Stimulated activated effector memory CD8-positive, alpha-beta T cell treated with anti-CD3 and anti-CD28 coated beads, Interleukin-12 subunit alpha, Interleukin-12 subunit beta, amount 100 ng/mL, for 72 hours (primary cell): ENCODE results near the gene CNTLN.
"Not testable (repeated sequence)": the region's sequence is repeated elsewhere in the genome, so short reads cannot be mapped to it uniquely, and the experiment has no call there.

Experiments
- ATAC-seq: fragments of 150-1000 bp; cut with Tn5 transposase; 2 replicates; pipeline ENCODE4 v1.10.0; 2021
- DNase-seq, 2 donors: peaks; one replicate each; pipeline ENCODE4 v3.0.0; 2021 to 2022; ENCODE audit warnings: low spot score in 2 of 2
- H3K27ac Mint-ChIP-seq: one replicate; pipeline ENCODE4 v1.8.0; 2022; ENCODE audit warnings: mild to moderate bottlenecking, mixed read lengths
- H3K36me3 Mint-ChIP-seq: one replicate; pipeline ENCODE4 v1.8.0; 2022; ENCODE audit warnings: mild to moderate bottlenecking, mixed read lengths
- H3K4me1 Mint-ChIP-seq: one replicate; pipeline ENCODE4 v1.8.0; 2022; ENCODE audit warnings: mixed read lengths
- H3K4me3 Mint-ChIP-seq: one replicate; pipeline ENCODE4 v1.8.0; 2022; ENCODE audit warnings: mild to moderate bottlenecking, mixed read lengths
- H3K9me3 Mint-ChIP-seq: one replicate; pipeline ENCODE4 v1.8.0; 2022; ENCODE audit warnings: mixed read lengths

Gene CNTLN

DNA sequence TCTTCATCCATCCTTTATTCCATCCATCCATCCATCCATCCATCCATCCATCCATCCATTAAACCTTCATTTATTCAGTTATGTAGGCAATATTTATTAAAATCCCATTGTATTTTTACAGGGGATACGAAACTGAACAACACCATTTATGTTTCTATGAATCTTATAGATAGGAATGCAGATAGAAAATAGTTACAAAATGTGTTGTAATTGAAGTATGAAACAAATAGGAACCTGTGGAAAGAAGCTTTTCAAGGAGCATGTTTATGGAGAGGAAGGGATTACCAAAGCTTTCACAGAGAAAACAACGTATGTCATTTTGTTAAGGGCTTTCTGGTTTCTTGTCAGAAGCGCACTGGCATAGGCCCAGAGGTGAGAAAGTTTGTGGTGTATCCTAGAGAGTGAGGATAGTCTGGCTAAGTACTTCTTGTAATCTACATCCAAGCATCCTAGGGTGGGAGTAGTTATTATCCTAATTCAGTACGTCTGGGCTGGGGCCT, 184.0 kb downstream of the CNTLN start:
- no peak for DNase-seq
- no peaks in the 10 kb centered on the region for H3K36me3 Mint-ChIP-seq
- peaks cover 27% of the 10 kb centered on the region for H3K9me3 Mint-ChIP-seq
- no peak overlapping the region for H3K4me3 Mint-ChIP-seq
- ATAC-seq = no peak
- no peak overlapping the region for H3K27ac Mint-ChIP-seq
- H3K4me1 Mint-ChIP-seq = no peaks in the 10 kb centered on the region

DNA sequence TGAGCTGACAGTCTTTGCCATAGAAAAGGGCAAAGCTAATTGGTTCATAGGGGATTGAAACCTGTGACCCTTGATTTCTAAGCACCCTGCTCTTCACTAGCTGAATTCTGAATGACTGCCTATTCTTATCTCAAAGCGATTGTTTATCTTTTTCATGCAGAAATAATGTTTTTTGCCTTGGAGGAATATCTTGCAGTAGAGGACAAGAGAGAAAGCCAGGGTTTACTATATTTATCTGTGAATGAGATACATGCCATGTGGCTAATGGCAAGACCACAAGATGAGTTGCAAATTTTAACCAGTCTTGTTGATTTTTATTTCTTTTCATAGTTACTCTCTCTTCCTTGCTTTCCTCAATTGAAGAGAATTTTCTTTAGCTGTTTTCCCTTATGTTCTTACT, 185.0 kb downstream of the CNTLN start:
- no peak for DNase-seq
- no peak for ATAC-seq
- no peak overlapping the region for H3K27ac Mint-ChIP-seq
- no peaks in the 10 kb centered on the region for H3K4me1 Mint-ChIP-seq
- no peaks in the 10 kb centered on the region for H3K36me3 Mint-ChIP-seq
- H3K9me3 Mint-ChIP-seq = peaks cover 28% of the 10 kb centered on the region
- no peak overlapping the region for H3K4me3 Mint-ChIP-seq

DNA sequence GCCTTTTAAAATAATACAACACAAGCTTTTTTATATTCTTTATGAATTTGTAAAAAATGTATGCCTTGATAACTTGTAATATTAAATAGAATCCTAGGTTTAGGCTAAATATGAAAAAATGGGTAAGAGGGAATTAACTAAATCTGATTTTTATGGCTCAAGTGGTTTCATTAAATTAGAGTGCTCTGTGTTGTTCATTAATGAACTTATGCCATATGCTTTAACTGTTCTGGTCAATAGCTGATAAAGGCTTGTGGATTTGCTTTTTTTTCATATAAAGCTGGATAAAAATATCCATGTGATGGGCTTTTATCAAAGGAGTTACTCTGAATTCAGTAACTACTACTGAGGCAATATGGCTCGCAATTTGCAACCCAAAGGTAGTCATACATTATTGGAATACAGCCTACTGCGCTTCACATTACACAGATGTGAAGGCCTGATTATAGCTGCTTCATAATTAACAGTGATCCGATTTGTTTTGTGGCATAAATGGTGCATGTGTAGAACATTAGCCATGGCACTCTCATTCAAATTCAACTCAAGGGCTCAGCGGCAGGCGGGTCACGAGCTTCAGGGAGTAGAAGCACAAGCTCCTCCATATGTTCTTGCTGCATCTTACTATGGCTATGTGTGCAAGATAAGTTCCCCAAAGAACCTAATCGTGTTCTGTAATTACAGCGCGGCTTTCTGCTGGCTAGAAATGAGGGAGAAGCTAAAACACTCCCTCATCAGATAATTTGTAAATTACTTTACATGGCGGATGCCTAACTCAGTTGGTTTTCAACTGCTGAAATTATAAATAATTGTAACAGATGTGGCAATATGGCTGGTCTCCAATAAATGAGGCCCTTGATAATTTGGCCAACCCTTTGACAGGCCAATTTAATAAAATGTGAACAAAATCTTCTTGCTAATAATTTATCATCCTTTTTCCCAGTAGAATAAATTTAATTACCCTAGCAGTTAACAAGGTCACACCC, 188.3 kb downstream of the CNTLN start:
- H3K27ac Mint-ChIP-seq = no peak overlapping the region
- no peaks in the 10 kb centered on the region for H3K36me3 Mint-ChIP-seq
- peaks cover 17% of the 10 kb centered on the region for H3K9me3 Mint-ChIP-seq
- H3K4me1 Mint-ChIP-seq = no peaks in the 10 kb centered on the region
- H3K4me3 Mint-ChIP-seq = no peak overlapping the region
- DNase-seq = no peak
- no peak for ATAC-seq

DNA sequence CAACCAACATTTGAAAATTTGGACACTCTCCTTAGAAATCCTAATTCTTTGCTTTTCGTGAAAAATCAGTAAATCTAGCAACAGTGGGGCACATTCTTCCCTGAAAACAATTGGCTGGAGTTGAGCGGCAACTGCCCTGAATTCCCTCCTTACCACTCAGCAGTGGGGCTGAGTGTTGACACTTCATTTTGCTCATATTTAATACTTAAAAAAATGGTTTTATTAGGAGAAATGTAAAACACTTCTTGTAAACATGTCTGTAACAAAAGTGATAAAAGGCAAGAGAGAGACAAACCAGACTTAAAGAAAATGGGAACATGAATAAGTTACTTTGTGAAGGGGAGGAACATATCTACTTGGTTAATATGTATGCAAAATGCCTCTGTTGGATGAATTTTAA, 193.5 kb downstream of the CNTLN start:
- H3K4me1 Mint-ChIP-seq = no peaks in the 10 kb centered on the region
- no peak overlapping the region for H3K27ac Mint-ChIP-seq
- no peak overlapping the region for H3K4me3 Mint-ChIP-seq
- DNase-seq (no peak), ATAC-seq (no peak)
- H3K9me3 Mint-ChIP-seq = peaks cover 7% of the 10 kb centered on the region
- H3K36me3 Mint-ChIP-seq = no peaks in the 10 kb centered on the region

DNA sequence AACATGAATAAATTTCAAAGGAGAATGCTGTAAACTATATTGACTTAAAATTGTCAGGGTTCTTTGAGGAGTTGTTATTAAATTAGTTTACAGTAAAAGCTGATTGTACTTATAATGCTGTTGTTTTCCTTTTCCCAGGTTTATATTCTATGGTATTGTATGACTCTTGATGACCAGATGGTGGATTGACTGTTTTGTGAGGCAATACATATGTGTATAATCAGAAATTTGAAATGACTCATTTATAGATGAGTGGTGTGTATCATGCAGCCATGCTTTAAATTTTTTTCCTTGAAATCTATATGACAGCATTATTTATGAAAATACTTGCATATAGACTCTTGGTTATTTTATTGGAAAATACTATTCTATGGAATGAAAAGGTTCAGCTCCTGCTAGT, 195.3 kb downstream of the CNTLN start:
- peaks cover 3% of the 10 kb centered on the region for H3K9me3 Mint-ChIP-seq
- no peak overlapping the region for H3K27ac Mint-ChIP-seq
- DNase-seq (no peak), ATAC-seq (no peak)
- H3K4me1 Mint-ChIP-seq = no peaks in the 10 kb centered on the region
- H3K4me3 Mint-ChIP-seq = no peak overlapping the region
- no peaks in the 10 kb centered on the region for H3K36me3 Mint-ChIP-seq

DNA sequence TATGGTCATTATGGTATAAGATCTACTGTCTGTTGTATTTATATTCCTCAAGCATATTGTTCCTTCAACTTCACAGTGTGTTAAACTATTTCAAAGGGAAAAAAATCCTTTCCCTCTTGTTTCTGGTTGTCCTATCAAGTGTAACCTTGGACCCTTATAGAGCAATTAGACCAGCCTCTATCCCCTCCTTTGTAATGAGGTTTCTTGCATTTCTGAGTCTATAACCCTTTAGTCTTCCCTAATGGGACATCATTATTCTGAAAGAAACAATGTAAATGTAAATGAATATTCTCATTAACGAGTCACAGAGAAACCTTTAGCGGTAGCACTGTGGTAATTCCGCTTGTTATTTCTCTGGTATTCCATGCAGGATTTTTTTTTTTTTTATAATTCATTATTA, 197.3 kb downstream of the CNTLN start:
- H3K36me3 Mint-ChIP-seq = no peaks in the 10 kb centered on the region
- DNase-seq (no peak), ATAC-seq (no peak)
- H3K4me3 Mint-ChIP-seq = no peak overlapping the region
- no peak overlapping the region for H3K27ac Mint-ChIP-seq
- no peaks in the 10 kb centered on the region for H3K4me1 Mint-ChIP-seq
- peaks cover 3% of the 10 kb centered on the region for H3K9me3 Mint-ChIP-seq

DNA sequence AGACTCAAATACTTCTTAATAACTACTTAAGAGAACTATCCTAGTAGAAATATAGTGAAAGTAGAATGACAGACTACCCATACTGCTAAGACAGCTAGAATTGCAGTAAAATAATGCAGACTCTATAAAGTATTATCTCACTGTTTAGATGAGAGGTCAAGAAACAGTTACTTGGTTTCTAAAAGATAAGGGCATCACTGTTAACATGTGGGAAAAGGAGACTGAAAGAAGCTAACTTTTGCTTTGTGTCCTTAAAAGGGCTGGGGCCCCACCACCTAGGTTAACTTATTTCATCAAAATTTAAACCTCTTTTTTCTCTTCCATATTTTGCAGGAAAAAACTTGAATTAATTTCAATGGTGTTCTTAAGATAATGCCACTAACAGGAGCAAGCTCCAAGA, 204.3 kb downstream of the CNTLN start:
- Mint-ChIP-seq H3K4me3 (no peak overlapping the region), H3K36me3 (no peaks in the 10 kb centered on the region), H3K4me1 (no peaks in the 10 kb centered on the region), H3K9me3 (peaks cover 7% of the 10 kb centered on the region), H3K27ac (no peak overlapping the region)
- no peak for DNase-seq
- ATAC-seq = no peak

DNA sequence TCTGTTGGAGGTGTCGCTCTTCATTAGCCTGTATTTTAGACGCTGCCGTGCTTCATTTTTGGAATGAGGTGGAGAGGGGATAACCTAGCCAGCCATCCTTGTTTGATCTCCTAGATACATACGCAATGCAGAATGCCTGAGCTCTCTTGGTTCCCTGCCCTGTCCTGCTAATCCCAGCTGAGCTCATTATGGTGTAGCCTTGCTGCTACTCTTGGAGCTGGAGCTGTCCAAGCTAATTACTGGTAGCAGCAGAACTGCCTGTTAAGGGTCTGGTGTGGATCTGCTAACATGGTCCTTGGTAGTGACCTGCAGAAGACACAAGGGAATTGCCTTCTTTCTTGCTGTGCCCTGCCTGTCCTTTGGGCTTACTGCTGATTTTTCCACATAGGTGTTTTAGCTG, 207.9 kb downstream of the CNTLN start:
- Mint-ChIP-seq H3K36me3 (no peaks in the 10 kb centered on the region), H3K4me3 (no peak overlapping the region), H3K9me3 (peaks cover 12% of the 10 kb centered on the region), H3K4me1 (no peaks in the 10 kb centered on the region), H3K27ac (no peak overlapping the region)
- ATAC-seq = no peak
- no peak for DNase-seq

DNA sequence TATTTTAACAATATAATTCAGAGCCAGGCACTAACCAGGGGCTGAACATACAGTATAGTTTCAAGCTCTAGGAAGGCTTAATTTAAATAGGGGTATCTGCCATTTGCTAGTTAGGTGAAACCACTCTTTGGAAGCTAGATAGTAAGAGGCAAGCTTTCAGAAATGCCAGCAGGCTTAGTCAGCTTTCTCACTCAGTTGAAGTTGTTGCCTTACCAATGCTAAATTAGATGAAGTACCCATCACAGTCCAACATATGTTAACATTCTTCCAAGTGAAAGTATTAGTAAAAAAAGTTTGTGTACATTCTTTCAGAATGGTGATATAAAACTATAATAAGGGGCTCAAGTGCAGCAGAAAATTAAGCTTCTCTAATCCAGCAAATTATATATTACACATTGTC, 215.0 kb downstream of the CNTLN start:
- ATAC-seq (no peak), DNase-seq (no peak)
- H3K36me3 Mint-ChIP-seq = no peaks in the 10 kb centered on the region

DNA sequence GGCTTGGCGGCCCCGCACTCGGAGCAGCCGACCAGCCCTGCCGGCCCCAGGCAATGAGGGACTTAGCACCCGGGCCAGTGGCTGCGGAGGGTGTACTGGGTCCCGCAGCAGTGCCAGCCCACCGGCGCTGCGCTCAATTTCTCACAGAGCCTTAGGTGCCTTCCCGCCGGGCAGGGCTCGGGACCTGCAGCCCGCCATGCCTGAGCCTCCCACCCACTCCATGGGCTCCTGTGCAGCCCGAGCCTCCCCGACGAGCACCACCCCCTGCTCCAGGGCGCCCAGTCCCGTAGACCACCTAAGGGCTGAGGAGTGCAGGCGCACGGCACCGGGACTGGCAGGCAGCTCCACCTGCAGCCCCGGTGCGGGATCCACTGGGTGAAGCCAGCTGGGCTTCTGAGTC, 219.2 kb downstream of the CNTLN start:
- peaks cover 11% of the 10 kb centered on the region for H3K9me3 Mint-ChIP-seq
- not testable (repeated sequence) for H3K4me3 Mint-ChIP-seq, ATAC-seq, H3K36me3 Mint-ChIP-seq, H3K4me1 Mint-ChIP-seq, H3K27ac Mint-ChIP-seq, DNase-seq

More for the DNA sequence above, 215.0 kb downstream of the CNTLN start:
- Mint-ChIP-seq H3K4me3 (no peak overlapping the region), H3K4me1 (no peaks in the 10 kb centered on the region), H3K27ac (no peak overlapping the region), H3K9me3 (peaks cover 19% of the 10 kb centered on the region)

DNA sequence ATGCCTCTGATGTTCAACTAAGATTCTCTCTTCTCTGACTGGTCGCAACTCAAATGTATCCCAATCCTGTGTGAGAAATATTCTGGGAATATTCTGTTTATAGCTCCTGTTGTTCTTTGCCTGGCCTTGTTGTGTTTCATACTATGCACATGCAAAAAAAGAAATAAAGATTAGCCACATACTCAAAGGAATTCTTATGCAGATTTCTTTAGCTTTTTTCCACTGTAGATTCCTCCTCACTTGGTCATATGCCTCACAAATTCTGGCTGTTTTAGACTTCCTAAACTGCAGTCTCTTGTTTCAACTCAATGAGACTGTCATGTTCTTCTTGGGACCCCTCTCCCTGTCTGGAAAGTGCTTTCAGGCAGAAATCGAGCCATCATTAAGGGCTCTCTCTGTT, 226.5 kb downstream of the CNTLN start:
- no peaks in the 10 kb centered on the region for H3K4me1 Mint-ChIP-seq
- H3K36me3 Mint-ChIP-seq = no peaks in the 10 kb centered on the region
- DNase-seq (no peak), ATAC-seq (no peak)
- H3K27ac Mint-ChIP-seq = no peak overlapping the region
- peaks cover 24% of the 10 kb centered on the region for H3K9me3 Mint-ChIP-seq
- no peak overlapping the region for H3K4me3 Mint-ChIP-seq

DNA sequence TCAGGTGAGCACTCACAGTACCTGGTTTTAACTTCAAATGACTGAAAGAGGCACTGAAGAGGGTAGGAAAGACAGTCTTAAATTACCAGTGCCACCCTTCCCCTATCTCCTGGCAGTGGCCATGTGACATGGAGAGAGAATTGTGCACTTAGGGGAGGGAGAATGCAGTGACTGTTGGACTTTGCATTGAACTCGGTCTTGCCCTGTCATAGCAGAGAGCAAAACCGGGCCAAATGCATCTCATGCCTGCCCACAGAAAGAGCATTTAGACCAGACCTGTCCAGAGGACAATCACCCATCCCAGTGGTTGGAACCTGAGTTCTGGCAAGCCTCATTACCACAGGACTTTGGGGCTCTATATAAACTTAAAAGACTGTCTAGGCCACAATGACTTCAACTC, 232.2 kb downstream of the CNTLN start:
- no peak overlapping the region for H3K27ac Mint-ChIP-seq
- no peaks in the 10 kb centered on the region for H3K36me3 Mint-ChIP-seq
- no peak overlapping the region for H3K4me3 Mint-ChIP-seq
- peaks cover 24% of the 10 kb centered on the region for H3K9me3 Mint-ChIP-seq
- H3K4me1 Mint-ChIP-seq = no peaks in the 10 kb centered on the region
- DNase-seq (no peak), ATAC-seq (no peak)

DNA sequence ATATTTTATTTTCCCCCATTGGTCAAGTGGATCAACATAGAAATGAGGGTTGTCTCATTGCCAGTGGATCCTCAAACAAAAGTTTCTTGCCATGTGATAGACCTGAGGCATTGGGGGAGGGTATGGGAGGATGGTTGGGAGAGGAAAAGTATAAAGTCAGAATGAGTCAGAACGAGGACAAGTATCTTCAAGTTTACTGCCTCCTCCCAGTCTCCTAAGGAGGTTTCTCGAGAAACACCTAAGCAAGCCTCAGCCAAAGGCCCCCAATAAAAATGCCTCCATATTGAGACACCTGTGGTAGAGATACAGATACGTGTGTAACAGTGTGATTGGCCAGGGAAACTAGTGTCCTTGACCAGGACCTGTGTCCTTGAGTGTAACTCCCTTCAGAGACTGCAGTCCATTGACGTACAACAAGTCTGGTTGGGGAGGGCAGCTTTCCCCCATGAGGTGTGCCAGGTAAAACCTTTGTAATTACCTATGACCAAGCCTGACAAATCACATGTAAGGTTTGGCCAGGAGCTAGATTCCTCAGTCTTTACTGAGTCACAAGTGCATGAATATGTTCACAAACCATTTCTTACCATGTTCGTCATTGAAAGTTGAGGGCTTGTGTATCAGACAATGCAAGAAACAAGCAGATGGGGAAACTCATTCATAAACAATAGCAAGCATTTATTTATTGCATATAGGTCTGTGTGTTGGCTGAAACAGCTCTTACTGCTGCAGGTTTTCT, 245.5 kb downstream of the CNTLN start:
- peaks cover 12% of the 10 kb centered on the region for H3K9me3 Mint-ChIP-seq
- H3K36me3 Mint-ChIP-seq = no peaks in the 10 kb centered on the region
- DNase-seq (no peak), ATAC-seq (no peak)
- H3K4me3 Mint-ChIP-seq = no peak overlapping the region
- no peaks in the 10 kb centered on the region for H3K4me1 Mint-ChIP-seq
- no peak overlapping the region for H3K27ac Mint-ChIP-seq

DNA sequence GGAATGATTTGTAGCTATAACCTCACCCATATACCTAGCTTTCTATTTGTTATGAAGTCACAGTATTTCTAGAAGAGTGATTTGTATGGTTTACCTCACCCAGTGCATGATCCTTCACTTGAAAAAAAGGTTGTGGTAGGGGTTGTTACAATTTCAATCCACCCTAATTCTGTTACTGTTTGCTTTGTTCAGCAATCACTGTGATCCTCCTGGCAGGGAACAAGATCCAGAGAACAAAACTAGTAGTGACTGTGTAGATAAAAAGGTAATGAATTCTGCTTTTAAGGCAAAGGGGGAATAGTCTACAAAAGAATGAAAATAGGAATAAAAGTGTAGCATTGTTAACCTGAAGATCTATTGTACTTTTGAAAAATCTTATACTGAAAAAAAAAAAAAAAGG, 252.7 kb downstream of the CNTLN start:
- DNase-seq (no peak), ATAC-seq (no peak)
- H3K4me1 Mint-ChIP-seq = no peaks in the 10 kb centered on the region
- no peak overlapping the region for H3K4me3 Mint-ChIP-seq
- no peak overlapping the region for H3K27ac Mint-ChIP-seq
- no peaks in the 10 kb centered on the region for H3K36me3 Mint-ChIP-seq
- no peaks in the 10 kb centered on the region for H3K9me3 Mint-ChIP-seq

DNA sequence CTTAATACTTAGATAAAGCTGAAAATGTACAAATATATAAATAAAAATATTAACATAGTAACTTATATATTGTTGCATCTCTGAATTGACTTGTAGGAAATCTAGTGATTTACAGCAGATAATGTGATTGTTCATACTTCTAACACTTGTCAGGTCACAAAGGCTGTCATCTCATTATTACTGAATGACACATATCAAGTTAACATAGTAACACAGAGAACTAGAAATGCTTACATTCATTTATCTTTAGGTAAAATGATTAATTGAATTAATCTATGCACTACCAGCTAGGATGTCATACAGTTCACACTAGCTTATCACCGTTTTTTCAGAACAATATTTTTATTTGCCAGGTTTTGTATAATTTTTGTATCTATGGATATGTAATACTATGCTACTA, 254.2 kb downstream of the CNTLN start:
- ATAC-seq = no peak
- Mint-ChIP-seq H3K36me3 (no peaks in the 10 kb centered on the region), H3K4me1 (no peaks in the 10 kb centered on the region), H3K27ac (no peak overlapping the region), H3K4me3 (no peak overlapping the region), H3K9me3 (no peaks in the 10 kb centered on the region)
- no peak for DNase-seq
